ENCODE data around the gene ZBTB17. TPM values are rescaled to one million over a fixed set of nuclear protein-coding genes. Genes with fewer than 3 reads are reported as not detected.

The ZBTB17 gene
- total and polyA plus RNA-seq, 11 donors, result 14.5 to 29.2 (median 22.1) TPM

DNA sequence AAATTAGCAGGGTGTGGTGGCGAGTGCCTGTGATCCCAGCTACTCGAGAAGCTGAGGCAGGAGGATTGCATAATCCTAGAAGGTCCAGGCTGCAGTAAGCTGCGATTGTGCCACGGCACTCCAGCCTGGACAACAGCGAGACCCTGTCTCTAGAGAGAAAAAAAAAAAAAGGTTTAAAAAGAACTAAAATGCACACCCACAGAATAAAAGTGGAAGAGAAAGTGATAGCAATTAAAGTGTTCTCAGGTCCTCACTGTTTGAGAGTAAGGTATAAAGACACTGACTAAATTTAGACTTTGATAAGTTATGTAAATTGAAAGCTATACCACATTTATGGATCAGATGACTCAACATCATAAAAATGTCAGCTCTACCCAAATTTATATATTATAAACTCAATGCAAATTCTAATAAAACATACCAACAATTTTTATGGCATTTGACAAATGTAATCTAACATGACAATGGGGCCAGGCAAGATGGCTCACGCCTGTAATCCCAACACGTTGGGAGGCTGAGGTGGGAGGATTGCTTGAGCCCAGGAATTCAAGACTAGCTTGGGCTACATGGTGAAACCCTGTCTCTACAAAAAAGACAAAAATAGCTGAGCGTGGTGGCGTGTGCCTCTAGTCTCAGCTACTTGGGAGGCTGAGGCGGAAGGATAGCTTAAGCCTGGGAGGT lies 11.8 kb downstream of the ZBTB17 start:
- 82 to 90% (median 86%) methylated on average over 10 of the region's 10 CpGs for WGBS, 4 donors
- ATAC-seq, result no peak
- H3K27ac ChIP-seq, result peak overlapping the region in 1 of 12 donors; percentile 85
- peaks cover 0 to 70% (median 22%) of the 10 kb centered on the region in 12 donors for H3K4me1 ChIP-seq
- no peak overlapping the region for H3K4me3 ChIP-seq
- DNase-seq, result no peak
- intact Hi-C loops (cut with DNase I), result no loop called here
- H3K27me3 ChIP-seq, result no peaks in the 10 kb centered on the region
- H3K36me3 ChIP-seq, result peaks cover 0 to 23% (median 5%) of the 10 kb centered on the region in 9 donors
- H3K9me3 ChIP-seq, result no peaks in the 10 kb centered on the region
- TF ChIP-seq, protein P1, sequence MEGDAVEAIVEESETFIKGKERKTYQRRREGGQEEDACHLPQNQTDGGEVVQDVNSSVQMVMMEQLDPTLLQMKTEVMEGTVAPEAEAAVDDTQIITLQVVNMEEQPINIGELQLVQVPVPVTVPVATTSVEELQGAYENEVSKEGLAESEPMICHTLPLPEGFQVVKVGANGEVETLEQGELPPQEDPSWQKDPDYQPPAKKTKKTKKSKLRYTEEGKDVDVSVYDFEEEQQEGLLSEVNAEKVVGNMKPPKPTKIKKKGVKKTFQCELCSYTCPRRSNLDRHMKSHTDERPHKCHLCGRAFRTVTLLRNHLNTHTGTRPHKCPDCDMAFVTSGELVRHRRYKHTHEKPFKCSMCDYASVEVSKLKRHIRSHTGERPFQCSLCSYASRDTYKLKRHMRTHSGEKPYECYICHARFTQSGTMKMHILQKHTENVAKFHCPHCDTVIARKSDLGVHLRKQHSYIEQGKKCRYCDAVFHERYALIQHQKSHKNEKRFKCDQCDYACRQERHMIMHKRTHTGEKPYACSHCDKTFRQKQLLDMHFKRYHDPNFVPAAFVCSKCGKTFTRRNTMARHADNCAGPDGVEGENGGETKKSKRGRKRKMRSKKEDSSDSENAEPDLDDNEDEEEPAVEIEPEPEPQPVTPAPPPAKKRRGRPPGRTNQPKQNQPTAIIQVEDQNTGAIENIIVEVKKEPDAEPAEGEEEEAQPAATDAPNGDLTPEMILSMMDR (IDR thresholded peaks at IDR 0.05), result no peak
- TF ChIP-seq POLR2A (IDR thresholded peaks at IDR 0.05), result no peak

- intact Hi-C loops (cut with DNase I), result no loop called here
- H3K27ac ChIP-seq, result peak overlapping the region in 1 of 12 donors; percentile 85
- peaks cover 0 to 16% (median 2%) of the 10 kb centered on the region in 9 donors for H3K36me3 ChIP-seq
- H3K4me3 ChIP-seq, result no peak overlapping the region
- H3K9me3 ChIP-seq, result no peaks in the 10 kb centered on the region
- H3K27me3 ChIP-seq, result no peaks in the 10 kb centered on the region
- TF ChIP-seq, protein P1 (IDR thresholded peaks at IDR 0.05), result no peak
- TF ChIP-seq POLR2A (IDR thresholded peaks at IDR 0.05), result no peak
- no peak for ATAC-seq
- DNase-seq, result no peak
- H3K4me1 ChIP-seq, result peaks cover 0 to 74% (median 29%) of the 10 kb centered on the region in 12 donors
Observed at GRCh38 chr1:15963363-15963967, 12.4 kb downstream of the ZBTB17 start.

DNA sequence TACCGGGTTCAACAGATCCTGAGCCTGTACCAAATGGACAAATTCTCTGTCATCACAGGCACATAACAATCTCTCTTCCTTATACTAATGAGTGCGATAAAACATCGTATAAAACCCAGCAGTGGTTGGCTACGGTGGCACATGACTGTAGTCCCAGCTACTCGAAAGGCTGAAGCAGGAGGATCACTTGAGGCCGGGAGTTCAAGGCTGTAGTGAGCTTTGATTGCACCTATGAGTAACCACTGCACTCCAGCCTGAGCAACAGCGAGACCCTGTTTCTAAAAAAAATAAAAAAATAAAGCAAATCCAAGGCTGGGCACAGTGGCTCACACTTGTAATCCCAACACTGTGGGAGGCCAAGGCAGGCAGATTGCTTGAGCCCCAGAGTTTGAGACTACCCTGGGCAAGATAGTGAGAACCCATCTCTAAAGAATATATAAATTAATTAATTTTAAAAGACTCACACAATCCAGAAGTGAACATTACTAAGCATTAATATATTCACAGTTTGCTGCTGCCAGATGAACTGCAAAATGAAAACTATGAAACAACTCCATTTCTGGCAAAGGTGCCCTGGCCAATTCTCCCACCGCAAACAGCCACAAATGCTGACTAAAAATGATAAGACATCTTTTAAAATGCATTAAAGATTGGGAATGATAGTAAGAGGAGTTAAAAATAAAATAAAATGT lies 13.1 kb downstream of the ZBTB17 start:
- peak overlapping the region in 1 of 12 donors; percentile 85 for H3K27ac ChIP-seq
- no peak for TF ChIP-seq POLR2A (IDR thresholded peaks at IDR 0.05)
- TF ChIP-seq, protein P1 (IDR thresholded peaks at IDR 0.05), result no peak
- intact Hi-C loops (cut with DNase I), result no loop called here
- no peak overlapping the region for H3K4me3 ChIP-seq
- no peak for ATAC-seq
- H3K36me3 ChIP-seq, result peaks cover 0 to 14% (median 0%) of the 10 kb centered on the region in 9 donors
- no peak for DNase-seq
- H3K9me3 ChIP-seq, result no peaks in the 10 kb centered on the region
- no peaks in the 10 kb centered on the region for H3K27me3 ChIP-seq
- peaks cover 0 to 80% (median 33%) of the 10 kb centered on the region in 12 donors for H3K4me1 ChIP-seq
- 91 to 96% (median 93%) methylated on average over 8 of the region's 8 CpGs for WGBS, 4 donors

GRCh38 chr1:15962176-15962575 lies 13.7 kb downstream of the ZBTB17 start:
- 89 to 95% (median 91%) methylated on average over 6 of the region's 6 CpGs for WGBS, 4 donors
- intact Hi-C loops (cut with DNase I), result no loop called here
- Histone ChIP-seq H3K4me1 (peaks cover 0 to 75% (median 35%) of the 10 kb centered on the region in 12 donors), H3K9me3 (no peaks in the 10 kb centered on the region), H3K27ac (no peak overlapping the region), H3K4me3 (no peak overlapping the region), H3K36me3 (peaks cover 0 to 19% (median 0%) of the 10 kb centered on the region in 9 donors), H3K27me3 (no peaks in the 10 kb centered on the region)
- TF ChIP-seq, protein P1 (IDR thresholded peaks at IDR 0.05), result no peak
- TF ChIP-seq POLR2A (IDR thresholded peaks at IDR 0.05), result no peak
- DNase-seq (no peak), ATAC-seq (no peak)

Data from heart left ventricle (tissue), 16 donors.